Endothelial cell of umbilical vein (primary cell): ENCODE results near the gene LHX5. TPM values are rescaled to one million over a fixed set of nuclear protein-coding genes. Genes with fewer than 3 reads are reported as not detected.

Source experiments
- BruUV-seq: library from RNA; stranded (reverse); fragments of 400-500 nt; replicated peaks from 2 replicates; lab custom pipeline; 2021; lab: Mats Ljungman, UMichigan
- CTCF ChIA-PET: fragments of 300-600, 350-600 bp; sonication (Branson Sonifier 250); formaldehyde crosslinking; loops from one replicate; lab custom pipeline; 2021; ENCODE audit warnings: antibody characterized with exemption, inconsistent platforms; lab: Charles Lee
- POLR2A ChIA-PET: fragments of 300-600, 350-600 bp; sonication (Branson Sonifier 250); formaldehyde crosslinking; loops from one replicate; lab custom pipeline; 2021; ENCODE audit warnings: antibody characterized with exemption, inconsistent platforms; lab: Charles Lee
- DNase-seq: peaks from one replicate; pipeline ENCODE4 v3.0.0-alpha.2; 2011; ENCODE audit warnings: low read depth, low spot score
- FAIRE-seq: peaks from 2 replicates; lab custom pipeline; 2011; peaks lifted over from hg19 to GRCh38; lab: Jason Lieb, UNC
- H2AFZ ChIP-seq: 2 replicates; pipeline ENCODE4 v1.6.0; 2012; ENCODE audit warnings: low read depth, low read length, control low read depth, inconsistent platforms
- H3K27ac ChIP-seq: 2 replicates; pipeline ENCODE4 v1.5.1; 2011; ENCODE audit warnings: low read depth, mild to moderate bottlenecking, control low read depth, low read length, moderate library complexity; ENCODE audit not compliant: insufficient read depth
- H3K27me3 ChIP-seq, 2 experiments: 2 replicates each; pipeline versions ENCODE4 v1.6.0 to v1.6.1; 2011; ENCODE audit warnings: low read length in 2 of 2, mixed read lengths in 1 of 2; ENCODE audit not compliant: control insufficient read depth in 2 of 2, insufficient read depth in 2 of 2
- H3K36me3 ChIP-seq, 2 experiments: 2 replicates in 1 of 2; 3 replicates in 1 of 2; pipeline ENCODE4 v1.5.1; 2011; ENCODE audit warnings: low read length in 2 of 2, mild to moderate bottlenecking in 1 of 2, moderate library complexity in 1 of 2; ENCODE audit not compliant: control insufficient read depth in 2 of 2, insufficient read depth in 2 of 2; ENCODE audit errors: extremely low read depth in 1 of 2
- H3K4me1 ChIP-seq: 3 replicates; pipeline ENCODE4 v1.5.1; 2011; ENCODE audit warnings: mild to moderate bottlenecking, low read length; ENCODE audit not compliant: control insufficient read depth, insufficient read depth; ENCODE audit errors: extremely low read depth
- H3K4me2 ChIP-seq: 2 replicates; pipeline ENCODE4 v1.6.1; 2011; ENCODE audit warnings: low read length, control low read depth, mixed read lengths; ENCODE audit not compliant: insufficient read depth
- H3K4me3 ChIP-seq, 3 experiments: fragments of 200-600 bp in 1 of 3; sonication (generic), shearing (Covaris generic) in 1 of 3; replicated peaks in 1 of 3; 2 replicates each; pipeline ENCODE4 v1.5.1; 2011 to 2016; ENCODE audit warnings: control low read depth in 3 of 3, low read length in 3 of 3, mild to moderate bottlenecking in 2 of 3, inconsistent platforms in 1 of 3, low read depth in 1 of 3, moderate library complexity in 1 of 3; ENCODE audit not compliant: insufficient read depth in 1 of 3
- H3K79me2 ChIP-seq: 2 replicates; pipeline ENCODE4 v1.6.0; 2012; ENCODE audit warnings: low read length, inconsistent platforms; ENCODE audit not compliant: control insufficient read depth, insufficient read depth
- H3K9ac ChIP-seq: replicated peaks from 2 replicates; pipeline ENCODE3; 2011; ENCODE audit warnings: low read length, control low read depth; ENCODE audit not compliant: insufficient read depth; ENCODE audit errors: extremely low read depth
- H3K9me1 ChIP-seq: replicated peaks from 3 replicates; pipeline ENCODE4 v1.6.0; 2011; ENCODE audit warnings: mild to moderate bottlenecking, low read length; ENCODE audit not compliant: control insufficient read depth, insufficient read depth; ENCODE audit errors: extremely low read depth
- H3K9me3 ChIP-seq: replicated peaks from 2 replicates; pipeline ENCODE4 v1.5.1; 2012; ENCODE audit warnings: low read length, inconsistent platforms; ENCODE audit not compliant: control insufficient read depth, insufficient read depth
- H4K20me1 ChIP-seq: replicated peaks from 2 replicates; pipeline ENCODE3; 2011; ENCODE audit warnings: mild to moderate bottlenecking, low read length; ENCODE audit not compliant: control insufficient read depth, insufficient read depth; ENCODE audit errors: extremely low read depth
- CTCF ChIP-seq, 2 donors: IDR thresholded peaks; 1 replicate in 1 of 2; 2 replicates in 1 of 2; pipeline ENCODE4 v1.5.1; 2011; ENCODE audit warnings: low read length in 2 of 2, mild to moderate bottlenecking in 2 of 2, moderate library complexity in 2 of 2, control low read depth in 1 of 2, inconsistent platforms in 1 of 2, low read depth in 1 of 2; ENCODE audit not compliant: insufficient read depth in 1 of 2; ENCODE audit errors: extremely low read depth in 1 of 2
- EZH2 ChIP-seq: IDR thresholded peaks from 2 replicates; pipeline ENCODE4 v1.6.1; 2012; ENCODE audit warnings: borderline replicate concordance, low read depth, mild to moderate bottlenecking, moderate library complexity, low read length, inconsistent platforms; ENCODE audit not compliant: severe bottlenecking
- FOS ChIP-seq: IDR thresholded peaks from 2 replicates; pipeline ENCODE4 v1.6.1; 2011; ENCODE audit warnings: mild to moderate bottlenecking, low read length, moderate library complexity, borderline replicate concordance; ENCODE audit not compliant: insufficient read depth
- GATA2 ChIP-seq: IDR thresholded peaks from 2 replicates; pipeline ENCODE4 v1.7.0; 2011; ENCODE audit warnings: low read depth, mild to moderate bottlenecking, moderate library complexity, mixed read lengths, low read length; ENCODE audit not compliant: insufficient read length, insufficient read depth
- MAX ChIP-seq: IDR thresholded peaks from 2 replicates; pipeline ENCODE4 v1.6.1; 2011; ENCODE audit not compliant: insufficient read depth, insufficient read length
- MYC ChIP-seq: IDR thresholded peaks from one replicate; pipeline ENCODE4 v1.6.1; 2011; ENCODE audit warnings: mild to moderate bottlenecking, low read depth, low read length
- POLR2A ChIP-seq: IDR thresholded peaks from 2 replicates; pipeline ENCODE4 v1.6.1; 2012; ENCODE audit warnings: low read depth, mild to moderate bottlenecking, control low read depth, low read length
- POLR2AphosphoS5 ChIP-seq: IDR thresholded peaks from 2 replicates; pipeline ENCODE4 v1.6.1; 2012; ENCODE audit warnings: low read depth, mild to moderate bottlenecking, control low read depth, low read length, moderate library complexity; ENCODE audit not compliant: insufficient read depth
- dilution Hi-C: fragments of 300-500 bp; cut with MboI; formaldehyde crosslinking; loops from one replicate; pipeline ENCODE4 v1.15.0; 2019; ENCODE audit warnings: low sequenced_read_pairs; ENCODE audit not compliant: extremely low pct_ligation_motif_present
- intact Hi-C: fragments of 100-400 bp; cut with micrococcal nuclease; formaldehyde crosslinking; loops from one replicate; pipeline ENCODE4 v1.10.0; 2022
- polyA plus RNA-seq, 4 experiments: library from polyadenylated mRNA; depleted of rRNA in 3 of 4; stranded (reverse) in 3 of 4; unstranded in 1 of 4; fragments of >200 nt; gene quantifications; 2 replicates each; pipeline versions ENCODE4 v1.2.1 to v1.2.3, GENCODE V29; 2011 to 2012; ENCODE audit warnings: missing spikeins in 1 of 4
- total RNA-seq: library from RNA; stranded (reverse); gene quantifications from 2 replicates; pipeline ENCODE4 v1.2.3, GENCODE V29; 2021

LHX5 gene
- total and polyA plus RNA-seq, 2 donors (not counting 3 experiments of a cell fraction or from before 2014, with no cell fraction given): not detected

- intact Hi-C loops: no loop called here
- Histone ChIP-seq H3K4me2 (no peak overlapping the region), H3K9me1 (no peaks in the 10 kb centered on the region), H3K9ac (no peak overlapping the region), H3K36me3 (no peaks in the 10 kb centered on the region), H2AFZ (no peak overlapping the region), H3K4me3 (no peak overlapping the region), H3K27ac (no peak overlapping the region), H3K4me1 (no peaks in the 10 kb centered on the region), H4K20me1 (no peaks in the 10 kb centered on the region), H3K9me3 (no peaks in the 10 kb centered on the region), H3K79me2 (no peaks in the 10 kb centered on the region), H3K27me3 (peaks cover 0 to 3% of the 10 kb centered on the region in 2 experiments)
- TF ChIP-seq CTCF (IDR thresholded peaks at IDR 0.05; ENCODE audit: extremely low read depth in 1 of 2, insufficient read depth in 1 of 2, low read depth in 1 of 2, low read length in 2 of 2) (no peak), MYC (no peak), GATA2 (no peak), MAX (no peak), POLR2A (no peak), FOS (no peak), POLR2AphosphoS5 (no peak), EZH2 (no peak)
- CTCF ChIA-PET: interaction anchor here (0.7 to 2.4 kb wide), 7 partner anchors 16 to 476 kb away, joined by 3 to 11 read pairs (median 5); no protein-coding TSS in a partner anchor
- BruUV-seq: no TSS peak
- dilution Hi-C loops: no loop called here
- FAIRE-seq (no peak), DNase-seq (no peak)
- POLR2A ChIA-PET: no interaction called here
Observed at GRCh38 chr12:113440947-113441782, 30.5 kb downstream of the LHX5 start.
